MM.1S (cell line): ENCODE results near the gene UNC5A.

Experiments
- EZH2 ChIP-seq: fragments of 300-600 bp; sonication (generic); optimal IDR thresholded peaks from 2 replicates; pipeline ENCODE3; 2017; ENCODE audit warnings: low read depth, mild to moderate bottlenecking, antibody characterized with exemption, low read length, mixed read lengths
- EZH2phosphoT487 ChIP-seq: fragments of 300-600 bp; sonication (generic); IDR thresholded peaks from 2 replicates; pipeline ENCODE4 v1.6.1; 2018; ENCODE audit warnings: antibody characterized with exemption, low read length

DNA sequence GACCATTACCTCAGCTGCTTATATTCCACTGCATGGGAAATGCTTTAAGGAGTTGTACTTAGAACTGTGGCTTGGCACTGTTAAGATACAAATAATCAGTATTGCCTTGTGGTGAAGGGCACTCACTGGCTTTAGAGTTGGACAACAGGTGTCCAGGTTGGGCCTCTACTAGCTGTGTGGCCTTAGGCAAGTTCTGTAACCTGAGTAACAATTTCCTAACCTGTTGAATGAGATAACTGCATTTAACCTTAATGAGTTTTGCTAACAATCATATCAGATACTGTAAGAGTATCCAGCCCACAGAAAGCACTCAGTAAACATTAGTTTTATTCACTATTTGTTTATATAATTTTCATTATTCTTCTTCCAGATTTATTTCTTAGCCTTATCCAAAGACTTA lies 106.0 kb downstream of the UNC5A start:
- TF ChIP-seq EZH2phosphoT487: no peak
- no peak for TF ChIP-seq EZH2
